Stimulated activated CD4-positive, alpha-beta T cell treated with anti-CD3 and anti-CD28 coated beads, Interleukin-1b, Interleukin-23, amount 100 ng/mL, for 48 hours (primary cell): ENCODE results near the gene EXOC8.

Experiments
- DNase-seq: peaks from one replicate; pipeline ENCODE4 v3.0.0-alpha.2; 2020

The EXOC8 gene

GRCh38 chr1:231312432-231312788 is 25.2 kb downstream of the EXOC8 start:
- no peak for DNase-seq

- DNase-seq: no peak
Observed at GRCh38 chr1:231311720-231312431, 25.8 kb downstream of the EXOC8 start.

GRCh38 chr1:231310391-231310934 is 27.2 kb downstream of the EXOC8 start:
- DNase-seq: no peak

- DNase-seq: no peak
Observed at GRCh38 chr1:231301990-231302389, 35.7 kb downstream of the EXOC8 start.

GRCh38 chr1:231295938-231296337 is 41.7 kb downstream of the EXOC8 start:
- DNase-seq: no peak

- no peak for DNase-seq
Observed at GRCh38 chr1:231286603-231287002, 51.0 kb downstream of the EXOC8 start.

GRCh38 chr1:231284441-231284840 is 53.2 kb downstream of the EXOC8 start:
- no peak for DNase-seq
